Measurements from ENCODE around the gene MAP7D3.
"Not testable (repeated sequence)": the region's sequence is repeated elsewhere in the genome, so short reads cannot be mapped to it uniquely, and the experiment has no call there.

The MAP7D3 gene

DNA sequence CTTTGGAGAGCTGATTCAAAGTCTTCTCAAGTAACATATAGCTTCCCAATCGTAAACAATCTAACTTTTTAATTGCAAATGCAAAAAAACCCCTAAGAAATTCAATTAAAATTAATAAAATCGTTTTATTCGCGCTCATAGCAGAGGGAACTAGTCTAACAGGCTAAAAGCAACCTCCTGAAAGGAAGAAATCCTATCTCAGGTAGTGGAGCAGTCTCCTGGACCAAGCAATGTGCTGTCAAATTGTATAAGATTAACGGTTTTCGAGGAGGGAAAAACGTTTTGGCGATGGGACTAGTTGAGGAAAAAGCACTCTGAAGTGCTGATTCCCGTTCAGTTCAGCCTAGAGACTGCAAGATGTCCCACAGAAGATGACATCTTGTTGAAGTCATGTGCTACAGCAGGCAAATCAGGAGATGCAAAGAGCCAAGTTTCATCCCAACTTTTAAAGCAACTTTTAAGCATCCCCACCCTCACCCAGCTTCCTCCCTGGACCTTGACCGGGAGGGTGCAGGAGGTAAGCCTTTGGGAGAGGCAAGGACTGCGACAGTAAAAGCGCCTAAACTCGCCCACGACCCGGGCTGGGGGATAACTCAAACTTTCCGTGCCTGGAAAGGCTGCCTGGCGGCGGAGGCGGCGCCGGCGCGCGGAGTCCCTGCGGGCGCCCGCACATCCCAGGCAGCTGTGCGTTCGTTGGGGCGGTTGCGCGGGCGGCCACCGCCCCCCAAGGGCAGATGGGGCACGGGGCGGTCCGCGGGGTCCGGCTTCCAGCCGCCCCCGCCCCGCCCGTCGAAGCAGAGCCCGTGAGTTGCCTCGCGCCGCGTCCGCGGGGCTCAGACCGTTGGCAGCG is 784 bp downstream of the MAP7D3 start:
- peak; percentile 41 for DNase-seq

DNA sequence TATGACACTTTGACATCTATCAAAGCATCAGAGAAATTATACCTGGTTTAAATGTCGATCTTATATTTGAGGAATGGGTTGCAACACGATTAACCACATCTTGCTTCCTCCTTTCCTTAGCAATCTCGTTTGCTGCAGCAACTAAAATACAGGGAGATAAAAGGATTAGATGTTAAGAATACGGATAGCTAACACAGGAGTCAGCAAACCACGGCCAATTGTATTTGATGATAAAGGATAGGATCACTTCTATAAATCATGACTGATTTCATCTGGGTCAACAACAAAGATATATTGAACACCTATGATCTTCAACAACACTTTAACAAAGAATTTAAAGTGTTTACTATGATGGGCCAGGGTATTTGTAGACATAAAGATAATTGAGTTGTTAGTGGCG is 5.0 kb downstream of the MAP7D3 start:
- no peak for DNase-seq

DNA sequence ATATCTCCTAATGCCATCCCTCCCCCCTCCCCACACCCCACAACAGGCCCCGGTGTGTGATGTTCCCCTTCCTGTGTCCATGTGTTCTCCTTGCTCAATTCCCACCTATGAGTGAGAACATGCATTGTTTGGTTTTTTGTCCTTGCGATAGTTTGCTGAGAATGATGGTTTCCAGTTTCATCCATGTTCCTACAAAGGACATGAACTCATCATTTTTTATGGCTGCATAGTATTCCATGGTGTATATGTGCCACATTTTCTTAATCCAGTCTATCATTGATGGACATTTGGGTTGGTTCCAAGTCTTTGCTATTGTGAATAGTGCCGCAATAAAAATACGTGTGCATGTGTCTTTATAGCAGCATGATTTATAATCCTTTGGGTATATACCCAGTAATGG is 13.4 kb downstream of the MAP7D3 start:
- DNase-seq = not testable (repeated sequence)

DNA sequence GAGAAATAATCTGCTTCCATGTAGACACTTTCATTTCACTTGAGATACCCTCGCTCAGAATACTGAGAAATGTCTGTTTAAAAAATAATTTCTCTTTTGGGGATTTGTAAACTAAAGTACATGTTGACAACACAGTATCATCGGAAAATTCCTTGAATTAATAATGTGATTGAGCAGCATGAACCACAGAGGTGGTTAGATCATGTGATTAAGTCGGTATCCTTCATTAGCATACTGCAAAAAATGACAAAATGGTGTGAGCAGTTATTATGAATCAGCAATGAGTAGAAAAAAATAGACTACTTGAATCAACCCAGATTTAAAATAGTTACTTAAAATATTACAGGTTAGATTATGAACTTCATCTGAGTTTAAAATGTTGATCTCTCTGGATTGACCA is 14.1 kb downstream of the MAP7D3 start:
- no peak for DNase-seq

DNA sequence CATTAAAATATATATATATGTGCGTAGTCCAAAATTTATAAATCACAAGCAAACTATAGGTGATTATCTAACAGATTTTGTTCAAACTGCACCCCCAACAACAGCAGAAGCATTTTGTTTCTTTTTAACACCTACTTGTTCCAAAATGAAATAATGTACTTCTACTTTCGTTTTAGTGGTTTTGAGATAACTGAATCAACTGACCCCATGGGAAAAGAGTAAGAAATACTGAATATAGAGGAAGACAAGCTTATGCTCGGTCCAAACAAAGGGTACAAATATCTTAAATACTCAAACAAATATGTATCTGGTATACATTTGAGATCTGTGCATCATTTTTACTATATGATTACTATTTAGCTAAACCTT is 22.4 kb downstream of the MAP7D3 start:
- DNase-seq = no peak

DNA sequence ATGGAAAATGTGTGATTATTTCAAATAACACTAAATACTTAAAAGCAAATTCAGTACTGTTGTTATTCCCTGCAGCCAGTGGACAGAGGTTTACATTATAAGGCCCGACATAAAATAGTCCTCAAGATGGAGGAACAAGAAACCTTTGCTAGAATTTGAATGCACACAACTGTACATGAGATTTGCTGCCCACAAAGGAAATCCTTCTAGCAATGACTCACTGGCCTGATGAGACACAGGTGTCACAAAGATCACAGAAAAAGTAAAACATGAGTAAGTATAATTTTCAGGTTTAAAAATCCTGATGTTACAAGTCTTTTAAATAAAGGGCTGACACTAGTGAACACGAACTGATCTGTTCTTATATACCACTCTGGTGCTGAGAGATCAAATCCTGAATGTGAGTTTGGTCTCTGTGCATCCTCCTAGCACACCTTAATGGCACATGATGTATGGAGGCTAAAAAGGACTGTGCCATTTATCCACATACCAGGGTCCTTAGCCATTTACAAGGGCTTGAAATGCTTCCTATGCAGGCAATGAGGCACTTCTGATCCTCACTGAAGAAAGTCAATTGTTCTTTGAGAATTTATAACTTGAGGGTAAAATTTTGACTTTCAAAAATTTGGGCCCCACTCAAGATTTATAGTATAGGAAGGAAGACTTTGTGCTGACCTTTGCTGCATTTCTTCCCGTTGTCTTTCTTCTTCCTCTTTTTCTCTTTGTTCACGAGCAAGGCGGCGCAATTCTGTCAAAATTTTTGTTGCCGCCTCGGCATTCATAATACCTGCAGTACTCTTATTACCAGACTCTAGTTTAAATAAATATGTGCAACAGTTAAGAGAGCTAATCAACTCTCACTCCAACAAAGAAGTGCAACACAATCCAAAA is 23.0 kb downstream of the MAP7D3 start:
- no peak for DNase-seq

DNA sequence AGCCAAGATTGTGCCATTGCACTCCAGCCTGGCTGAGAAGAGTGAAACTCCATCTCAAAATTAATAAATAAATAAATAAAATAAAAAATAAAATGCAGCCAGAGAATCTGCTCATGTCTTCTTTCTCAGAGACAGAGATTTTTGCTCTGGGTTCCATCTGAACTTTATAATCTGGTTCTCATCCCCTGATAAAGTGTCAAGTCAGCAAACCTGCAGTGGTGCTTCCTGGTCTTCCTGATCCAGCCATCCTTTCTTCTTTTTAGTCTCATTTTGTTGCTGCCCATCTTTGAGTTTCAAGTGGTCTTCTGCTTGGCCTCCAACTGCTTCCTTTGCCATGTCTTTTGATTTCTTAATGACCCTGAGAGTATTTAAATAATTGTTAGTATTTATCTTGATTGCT is 24.1 kb downstream of the MAP7D3 start:
- no peak for DNase-seq

DNA sequence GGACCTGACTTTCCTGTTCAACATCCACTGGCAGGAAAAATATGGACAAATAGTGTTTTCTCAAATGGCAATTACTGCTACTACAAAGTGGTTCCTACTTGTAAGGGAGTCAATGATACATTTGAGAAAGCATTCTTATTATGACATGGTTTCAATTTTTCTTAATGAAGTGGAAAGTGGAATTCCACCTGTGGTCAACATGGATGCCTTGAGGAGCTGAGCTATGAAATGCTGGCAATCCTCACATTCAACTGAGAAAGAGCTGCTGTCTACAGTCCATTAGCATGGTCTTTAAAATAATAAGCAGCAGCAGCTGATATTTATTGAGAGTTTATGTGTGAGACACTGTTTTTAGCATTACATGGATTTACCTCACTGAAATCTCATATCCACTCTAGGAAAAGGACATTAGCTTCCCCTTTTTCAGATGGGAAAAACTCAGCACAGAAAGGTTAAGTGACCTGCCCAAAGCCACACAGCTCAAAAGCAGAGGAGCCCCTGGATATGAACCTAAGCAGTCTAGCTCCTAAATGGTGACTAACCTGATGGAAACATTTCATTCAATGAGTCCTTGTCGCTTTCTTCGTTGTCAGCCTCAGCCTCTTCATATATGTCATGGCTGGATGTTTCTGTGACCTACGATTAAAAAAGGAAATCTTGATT is 29.2 kb downstream of the MAP7D3 start:
- DNase-seq = no peak

DNA sequence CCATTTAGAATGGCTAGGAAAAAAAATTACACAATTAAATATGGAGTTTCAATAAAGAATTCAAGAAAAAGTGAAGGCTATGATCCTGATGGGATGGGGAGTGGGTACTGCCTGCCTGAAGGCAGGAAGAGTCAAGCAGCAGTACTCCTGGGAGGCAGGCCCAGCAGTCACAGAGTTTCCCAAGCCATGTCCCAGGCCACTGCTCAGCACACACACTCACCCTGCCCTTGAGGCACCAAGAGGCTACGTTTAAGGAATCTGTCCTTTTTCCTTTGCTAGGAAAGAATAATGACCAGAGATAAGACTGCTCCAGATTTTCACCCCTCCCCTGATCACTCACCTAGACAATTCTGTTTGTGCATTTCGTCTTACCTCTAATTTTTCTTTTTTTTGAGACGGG is 30.2 kb downstream of the MAP7D3 start:
- no peak for DNase-seq

DNA sequence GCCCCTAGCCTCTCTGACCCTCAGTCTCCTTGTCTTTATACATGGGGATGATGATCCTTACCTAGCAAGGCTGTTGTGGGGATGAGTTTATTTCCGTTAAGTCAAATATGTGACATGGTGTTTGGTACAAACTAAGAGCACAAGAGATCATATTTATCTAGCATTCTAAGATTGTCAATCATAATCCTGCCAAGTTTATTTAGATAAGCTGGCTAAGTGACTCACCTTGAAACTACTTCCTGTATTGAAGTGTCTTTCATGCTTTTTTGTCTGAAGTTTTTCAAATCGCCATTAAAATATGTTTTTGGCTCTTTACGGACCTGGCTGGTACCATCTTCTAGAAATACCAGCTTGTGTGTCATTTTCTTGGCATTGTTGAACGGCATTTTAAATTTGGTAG is 30.7 kb downstream of the MAP7D3 start:
- DNase-seq = no peak

DNA sequence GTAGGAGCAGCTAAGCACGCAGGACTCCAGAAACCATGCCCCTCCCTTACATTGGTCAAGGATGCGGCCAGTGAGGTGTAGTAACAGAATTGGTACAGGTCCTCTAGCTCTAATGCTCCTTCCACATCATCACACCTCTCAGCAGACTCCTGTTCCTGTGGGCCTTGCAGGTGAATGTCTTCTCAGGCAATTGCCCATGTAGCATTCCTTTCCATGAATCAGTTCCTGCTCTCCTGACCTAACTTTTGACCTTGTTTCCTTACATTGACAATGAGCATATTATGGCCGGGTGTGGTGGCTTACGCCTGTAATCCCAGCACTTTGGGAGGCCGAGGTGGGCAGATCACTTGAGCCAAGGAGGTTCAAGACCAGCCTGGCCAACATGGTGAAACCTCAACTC is 31.3 kb downstream of the MAP7D3 start:
- DNase-seq = no peak

DNA sequence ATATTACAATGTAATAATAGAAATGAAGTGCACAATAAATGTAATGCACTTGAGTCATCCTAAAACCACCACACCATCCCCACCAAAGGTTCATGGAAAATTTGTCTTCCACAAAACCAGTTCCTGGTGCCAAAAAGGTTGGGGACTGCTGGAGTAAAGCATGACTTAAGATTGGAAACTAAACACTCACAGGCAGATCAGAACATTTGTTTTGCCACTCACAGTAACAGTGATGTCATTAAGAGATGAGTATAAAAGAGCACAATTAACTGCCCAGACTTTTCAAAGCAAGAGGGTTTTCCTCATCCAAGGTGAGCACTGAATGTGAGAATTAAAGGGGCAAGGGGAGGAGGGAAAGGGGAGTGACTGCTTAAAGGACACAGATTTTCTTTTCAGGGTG is 35.6 kb downstream of the MAP7D3 start:
- no peak for DNase-seq

DNA sequence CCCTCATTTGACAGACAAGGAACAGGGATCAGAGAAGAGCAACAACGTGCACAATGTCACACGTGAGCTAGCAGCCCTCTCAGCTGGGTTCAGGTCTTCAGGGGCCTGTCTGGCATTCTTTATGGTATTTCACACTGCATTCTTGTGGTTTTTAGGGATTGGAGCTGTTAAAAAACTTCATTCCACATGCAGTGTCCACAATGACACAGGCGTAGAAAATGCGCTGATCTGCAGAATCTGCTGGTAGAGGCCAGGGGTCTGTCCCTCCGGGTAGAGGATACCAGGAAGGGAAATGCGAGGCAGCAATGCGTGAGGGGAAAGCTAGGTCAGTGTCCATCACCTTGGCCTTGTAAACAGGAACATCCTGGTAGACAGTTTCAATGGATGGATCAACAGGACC is 36.6 kb downstream of the MAP7D3 start:
- no peak for DNase-seq

DNA sequence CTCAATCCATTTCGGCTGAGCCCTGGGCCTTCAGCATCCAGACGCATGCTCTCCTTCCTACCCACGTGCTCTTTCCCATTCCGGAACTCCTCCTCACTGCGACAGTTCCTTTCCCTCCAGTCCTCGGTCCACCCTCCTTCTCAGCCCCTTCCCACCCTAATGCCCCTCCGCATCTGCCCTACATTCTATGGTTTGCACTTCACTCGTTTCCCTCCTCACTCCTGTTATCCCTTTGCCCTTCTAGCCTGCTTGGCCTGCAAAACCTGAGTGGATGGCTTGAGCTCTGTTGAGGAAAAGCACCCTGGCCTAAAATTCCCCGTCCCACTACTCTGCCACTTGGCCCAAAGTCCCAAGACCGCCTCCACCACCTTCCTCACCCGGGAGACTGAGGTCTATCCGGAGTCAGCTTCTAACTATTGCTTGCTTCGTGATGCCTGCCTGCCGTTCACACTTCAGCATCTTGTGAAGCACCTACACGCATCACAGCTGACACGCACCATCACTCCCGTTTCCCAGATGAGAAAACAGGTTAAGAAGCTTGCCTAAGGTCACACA is 38.6 kb downstream of the MAP7D3 start:
- no peak for DNase-seq

DNA sequence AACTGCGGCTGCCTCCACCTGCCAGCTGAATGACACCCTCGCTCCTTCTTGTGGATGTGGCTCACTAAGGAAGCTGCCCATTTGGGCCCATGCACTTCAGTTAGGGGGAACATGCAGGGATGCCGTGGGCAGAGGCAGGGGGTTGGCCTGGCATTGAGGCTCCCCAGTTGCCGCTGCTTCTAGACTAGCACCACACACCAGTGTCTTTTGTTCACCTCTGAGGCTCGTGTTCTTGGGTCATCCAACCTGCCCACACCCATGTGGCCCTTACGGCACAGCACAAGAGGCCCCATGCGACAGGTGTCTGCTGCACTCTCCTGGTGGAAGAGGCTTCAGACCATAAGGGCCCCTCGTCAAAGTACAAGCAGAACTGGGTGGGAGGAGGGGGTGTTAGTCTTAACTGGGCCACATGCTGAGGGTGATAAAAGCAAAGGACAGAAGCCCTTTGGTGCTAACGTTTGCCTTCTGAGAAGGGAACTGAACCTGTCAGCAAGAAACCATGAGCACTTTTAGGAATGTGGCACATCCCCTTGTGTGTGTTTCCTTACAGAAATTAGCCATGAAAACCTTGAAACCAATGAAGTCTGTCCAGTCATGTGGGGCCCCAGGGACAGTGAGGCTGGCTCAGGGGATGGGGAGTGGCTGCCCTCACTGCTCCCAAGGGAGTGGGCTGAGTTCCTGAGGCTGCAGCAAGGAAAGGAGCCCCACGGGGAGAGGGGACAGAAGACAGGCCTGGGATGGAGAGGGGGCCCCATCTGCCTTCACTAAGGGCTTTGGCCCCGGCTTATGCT is 39.2 kb downstream of the MAP7D3 start:
- DNase-seq = no peak

DNA sequence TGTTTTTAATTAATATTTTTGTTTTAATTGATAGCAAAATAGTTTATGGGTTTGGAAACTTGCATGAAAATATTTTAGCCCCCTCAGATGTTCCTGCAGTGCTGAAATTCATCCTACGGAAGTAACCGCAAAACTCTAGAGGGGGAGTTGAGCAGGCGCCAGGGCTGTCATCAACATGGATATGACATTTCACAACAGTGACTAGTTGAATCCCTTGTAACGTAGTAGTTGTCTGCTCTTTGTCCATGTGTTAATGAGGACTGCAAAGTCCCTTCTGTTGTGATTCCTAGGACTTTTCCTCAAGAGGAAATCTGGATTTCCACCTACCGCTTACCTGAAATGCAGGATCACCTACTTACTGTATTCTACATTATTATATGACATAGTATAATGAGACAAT is 40.4 kb downstream of the MAP7D3 start:
- no peak for DNase-seq

DNA sequence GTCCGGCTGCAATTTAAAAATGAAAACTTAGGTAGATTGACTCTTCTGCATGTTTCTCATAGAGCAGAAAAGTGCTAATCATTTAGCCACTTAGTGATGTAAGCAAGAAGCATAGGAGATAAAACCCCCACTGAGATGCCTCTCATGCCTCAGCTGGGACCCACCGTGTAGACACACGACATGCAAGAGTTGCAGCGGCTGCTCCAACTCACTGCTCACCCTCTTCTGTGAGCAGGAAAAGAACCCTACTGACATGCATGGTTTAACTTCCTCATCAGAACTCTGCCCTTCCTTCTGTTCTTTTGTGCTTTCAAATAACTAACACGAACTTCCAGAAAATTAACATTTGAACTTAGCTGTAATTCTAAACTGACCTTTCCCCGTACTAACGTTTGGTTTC is 41.0 kb downstream of the MAP7D3 start:
- no peak for DNase-seq

DNA sequence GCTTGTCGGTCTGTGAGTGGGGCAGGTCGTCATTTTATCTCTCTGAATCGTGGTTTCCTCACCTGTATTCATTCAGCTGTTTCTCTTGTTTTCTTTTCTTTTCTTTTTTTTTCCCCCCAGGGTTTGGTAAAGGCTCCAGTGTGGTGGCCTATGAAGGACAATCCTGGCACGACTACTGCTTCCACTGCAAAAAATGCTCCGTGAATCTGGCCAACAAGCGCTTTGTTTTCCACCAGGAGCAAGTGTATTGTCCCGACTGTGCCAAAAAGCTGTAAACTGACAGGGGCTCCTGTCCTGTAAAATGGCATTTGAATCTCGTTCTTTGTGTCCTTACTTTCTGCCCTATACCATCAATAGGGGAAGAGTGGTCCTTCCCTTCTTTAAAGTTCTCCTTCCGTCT is 41.4 kb downstream of the MAP7D3 start:
- no peak for DNase-seq

DNA sequence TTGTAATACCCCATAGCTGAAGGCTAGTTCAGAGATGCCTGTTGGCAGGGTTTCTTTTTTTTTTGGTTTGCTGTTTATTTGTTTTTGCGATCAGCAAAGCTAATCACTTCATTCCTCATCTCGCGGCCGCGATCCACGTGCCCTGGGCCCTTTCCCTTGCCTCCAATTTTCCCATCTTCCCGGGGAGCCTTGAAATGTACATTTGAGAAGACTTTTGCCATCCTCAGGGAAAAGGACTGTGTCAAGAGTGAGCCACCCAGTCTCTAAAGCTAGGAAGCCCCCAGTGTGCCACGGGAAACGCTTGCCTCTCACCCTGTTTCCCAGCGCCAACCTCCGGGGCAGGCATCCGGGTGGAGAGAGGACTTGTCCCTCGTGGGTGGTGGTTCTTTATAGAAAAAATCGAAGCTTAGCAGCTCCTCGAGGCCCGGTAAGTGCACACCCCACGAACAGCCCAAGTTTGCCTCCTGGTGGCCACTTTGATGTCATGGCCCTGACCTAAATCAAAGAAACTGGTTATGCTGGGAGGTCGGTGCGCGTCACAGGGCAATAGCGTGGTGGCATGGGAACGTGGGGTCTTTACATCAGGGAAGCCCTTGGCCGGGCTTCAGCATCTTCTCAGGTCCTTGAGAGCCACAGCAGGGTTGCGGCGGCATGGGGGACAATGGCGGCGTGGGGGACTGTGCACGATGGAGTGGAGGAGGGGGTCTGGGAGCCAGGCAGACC is 42.0 kb downstream of the MAP7D3 start:
- no peak for DNase-seq

DNA sequence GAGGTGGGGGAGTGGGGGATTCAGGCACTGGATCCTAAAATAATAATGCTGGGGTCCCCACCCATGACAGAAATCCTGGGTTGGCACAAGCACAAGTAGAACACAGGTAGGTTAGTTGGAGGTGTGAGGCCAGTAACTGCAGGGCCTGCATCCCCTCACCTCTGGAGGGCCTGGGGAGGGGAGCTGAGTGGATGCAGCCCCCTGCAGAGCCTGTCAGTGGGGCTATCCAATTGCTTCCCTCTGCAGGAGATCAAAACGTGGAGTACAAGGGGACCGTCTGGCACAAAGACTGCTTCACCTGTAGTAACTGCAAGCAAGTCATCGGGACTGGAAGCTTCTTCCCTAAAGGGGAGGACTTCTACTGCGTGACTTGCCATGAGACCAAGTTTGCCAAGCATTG is 43.7 kb downstream of the MAP7D3 start:
- DNase-seq = no peak

DNA sequence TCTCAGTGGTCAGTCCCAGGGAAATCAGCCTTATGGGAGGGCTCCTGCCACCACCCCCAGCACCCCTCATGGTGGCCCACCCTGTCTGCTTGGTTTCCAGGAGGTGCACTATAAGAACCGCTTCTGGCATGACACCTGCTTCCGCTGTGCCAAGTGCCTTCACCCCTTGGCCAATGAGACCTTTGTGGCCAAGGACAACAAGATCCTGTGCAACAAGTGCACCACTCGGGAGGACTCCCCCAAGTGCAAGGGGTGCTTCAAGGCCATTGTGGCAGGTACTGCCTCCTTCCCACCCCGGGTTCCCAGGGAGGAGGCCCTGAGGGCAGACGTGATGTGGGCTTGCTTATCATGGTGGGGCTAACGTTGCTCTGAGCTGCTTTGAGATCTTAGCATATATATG is 44.3 kb downstream of the MAP7D3 start:
- DNase-seq = no peak

DNA sequence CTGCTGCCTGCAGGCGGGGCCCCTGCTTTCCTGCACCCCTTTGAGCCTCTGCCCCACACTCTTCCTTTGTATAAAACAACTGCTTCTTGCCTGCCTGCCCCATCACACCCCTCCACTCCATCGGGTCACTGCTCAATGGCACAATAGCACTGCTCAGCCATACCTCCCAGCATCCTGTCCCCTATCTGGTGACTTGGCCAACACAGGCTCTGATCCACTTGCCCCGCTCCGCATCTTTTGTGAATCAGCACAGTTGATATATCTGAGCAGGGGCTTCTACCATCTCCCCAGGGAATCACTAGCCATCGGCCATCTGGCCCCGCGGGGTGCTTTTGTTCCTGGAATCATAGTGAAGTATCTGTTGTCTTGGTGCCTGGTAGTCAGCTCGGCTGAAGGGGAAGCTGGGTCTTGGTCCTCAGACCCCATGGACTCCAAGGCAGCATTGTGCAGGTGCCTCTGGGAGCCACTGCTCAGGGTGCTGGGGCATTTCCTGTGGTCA is 45.3 kb downstream of the MAP7D3 start:
- DNase-seq = no peak

All from activated CD4-positive, CD25-positive, alpha-beta regulatory T cell treated with anti-CD3 and anti-CD28 coated beads, Interleukin-2, amount 50 U/mL, for 72 hours (primary cell).